GM06990 (cell line): Measurements from ENCODE around the gene MXD3.

ENCODE experiments used
- DNase-seq: peaks from one replicate; pipeline ENCODE4 v3.0.0-alpha.2; 2011; ENCODE audit not compliant: insufficient read length; ENCODE audit errors: extremely low read depth
- H3K27me3 ChIP-seq: replicated peaks from 2 replicates; pipeline ENCODE4 v1.6.0; 2011; ENCODE audit warnings: low read length; ENCODE audit not compliant: control insufficient read depth, insufficient read depth
- H3K36me3 ChIP-seq: 2 replicates; pipeline ENCODE4 v1.5.1; 2011; ENCODE audit warnings: low read length; ENCODE audit not compliant: control insufficient read depth, insufficient read depth
- H3K4me3 ChIP-seq: replicated peaks from 2 replicates; pipeline ENCODE4 v1.5.1; 2011; ENCODE audit warnings: low read depth, mild to moderate bottlenecking, control low read depth, low read length
- TF ChIP-seq, protein P1 (sequence below): IDR thresholded peaks from 2 replicates; pipeline ENCODE4 v1.5.1; 2011; ENCODE audit warnings: low read length, control low read depth, mild to moderate bottlenecking, inconsistent platforms; ENCODE audit not compliant: insufficient read depth, poor library complexity, severe bottlenecking

The MXD3 gene

DNA sequence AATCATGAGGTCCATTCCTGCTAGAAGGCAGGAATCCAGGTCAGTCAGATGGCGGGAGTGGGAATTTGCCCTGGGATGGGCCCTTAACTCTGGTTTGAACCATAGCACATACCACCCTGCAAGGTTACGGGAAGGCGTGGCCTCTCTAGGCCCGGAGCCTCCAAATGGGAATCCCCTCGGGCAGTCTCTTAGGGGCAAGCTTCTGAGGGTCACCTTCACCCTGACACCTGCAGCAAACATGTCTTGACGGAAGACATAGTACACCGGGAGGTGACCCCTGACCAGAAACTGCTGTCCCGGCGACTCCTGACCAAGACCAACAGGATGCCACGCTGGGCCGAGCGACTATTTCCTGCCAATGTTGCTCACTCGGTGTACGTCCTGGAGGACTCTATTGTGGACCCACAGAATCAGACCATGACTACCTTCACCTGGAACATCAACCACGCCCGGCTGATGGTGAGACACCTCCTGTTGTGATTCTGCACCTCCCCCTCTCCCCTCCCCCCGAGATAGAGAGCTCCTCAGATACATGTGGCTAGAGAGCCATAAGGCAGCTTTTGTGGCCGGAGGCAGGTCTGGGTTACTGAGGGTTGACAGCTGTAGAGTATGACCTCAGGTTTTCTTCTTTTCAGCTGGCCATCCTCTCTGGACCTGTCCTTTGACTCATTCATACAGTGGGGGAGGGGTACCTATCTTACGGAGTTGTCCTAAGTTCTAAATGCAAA lies 7.1 kb downstream of the MXD3 start:
- TF ChIP-seq, protein P1, sequence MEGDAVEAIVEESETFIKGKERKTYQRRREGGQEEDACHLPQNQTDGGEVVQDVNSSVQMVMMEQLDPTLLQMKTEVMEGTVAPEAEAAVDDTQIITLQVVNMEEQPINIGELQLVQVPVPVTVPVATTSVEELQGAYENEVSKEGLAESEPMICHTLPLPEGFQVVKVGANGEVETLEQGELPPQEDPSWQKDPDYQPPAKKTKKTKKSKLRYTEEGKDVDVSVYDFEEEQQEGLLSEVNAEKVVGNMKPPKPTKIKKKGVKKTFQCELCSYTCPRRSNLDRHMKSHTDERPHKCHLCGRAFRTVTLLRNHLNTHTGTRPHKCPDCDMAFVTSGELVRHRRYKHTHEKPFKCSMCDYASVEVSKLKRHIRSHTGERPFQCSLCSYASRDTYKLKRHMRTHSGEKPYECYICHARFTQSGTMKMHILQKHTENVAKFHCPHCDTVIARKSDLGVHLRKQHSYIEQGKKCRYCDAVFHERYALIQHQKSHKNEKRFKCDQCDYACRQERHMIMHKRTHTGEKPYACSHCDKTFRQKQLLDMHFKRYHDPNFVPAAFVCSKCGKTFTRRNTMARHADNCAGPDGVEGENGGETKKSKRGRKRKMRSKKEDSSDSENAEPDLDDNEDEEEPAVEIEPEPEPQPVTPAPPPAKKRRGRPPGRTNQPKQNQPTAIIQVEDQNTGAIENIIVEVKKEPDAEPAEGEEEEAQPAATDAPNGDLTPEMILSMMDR = no peak
- DNase-seq = no peak
- Histone ChIP-seq H3K27me3 (no peaks in the 10 kb centered on the region), H3K4me3 (peak overlapping the region; percentile 80), H3K36me3 (peaks cover 14% of the 10 kb centered on the region)

DNA sequence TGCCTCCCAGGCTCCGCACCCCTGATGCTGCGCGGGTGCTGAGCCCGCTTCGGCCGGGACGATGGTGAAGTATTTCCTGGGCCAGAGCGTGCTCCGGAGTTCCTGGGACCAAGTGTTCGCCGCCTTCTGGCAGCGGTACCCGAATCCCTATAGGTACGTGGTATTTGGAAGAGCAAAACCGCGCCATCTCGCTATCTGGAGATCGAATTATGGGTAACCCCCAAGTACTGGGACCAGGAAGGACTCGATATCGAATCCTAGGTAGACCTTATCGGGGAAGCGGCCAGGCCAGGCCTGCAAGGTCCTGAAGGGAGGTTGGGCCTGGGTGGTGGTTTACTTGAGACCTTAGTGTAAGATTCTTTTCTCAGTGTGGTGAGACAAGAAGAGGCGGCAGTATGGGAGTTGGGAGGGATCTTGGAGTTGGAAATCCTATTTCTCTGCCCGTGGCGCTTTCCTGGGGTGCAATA lies 7.7 kb downstream of the MXD3 start:
- Histone ChIP-seq H3K36me3 (peaks cover 12% of the 10 kb centered on the region), H3K27me3 (no peaks in the 10 kb centered on the region), H3K4me3 (peak overlapping the region; percentile 80)
- TF ChIP-seq, protein P1 = no peak
- DNase-seq = no peak

DNA sequence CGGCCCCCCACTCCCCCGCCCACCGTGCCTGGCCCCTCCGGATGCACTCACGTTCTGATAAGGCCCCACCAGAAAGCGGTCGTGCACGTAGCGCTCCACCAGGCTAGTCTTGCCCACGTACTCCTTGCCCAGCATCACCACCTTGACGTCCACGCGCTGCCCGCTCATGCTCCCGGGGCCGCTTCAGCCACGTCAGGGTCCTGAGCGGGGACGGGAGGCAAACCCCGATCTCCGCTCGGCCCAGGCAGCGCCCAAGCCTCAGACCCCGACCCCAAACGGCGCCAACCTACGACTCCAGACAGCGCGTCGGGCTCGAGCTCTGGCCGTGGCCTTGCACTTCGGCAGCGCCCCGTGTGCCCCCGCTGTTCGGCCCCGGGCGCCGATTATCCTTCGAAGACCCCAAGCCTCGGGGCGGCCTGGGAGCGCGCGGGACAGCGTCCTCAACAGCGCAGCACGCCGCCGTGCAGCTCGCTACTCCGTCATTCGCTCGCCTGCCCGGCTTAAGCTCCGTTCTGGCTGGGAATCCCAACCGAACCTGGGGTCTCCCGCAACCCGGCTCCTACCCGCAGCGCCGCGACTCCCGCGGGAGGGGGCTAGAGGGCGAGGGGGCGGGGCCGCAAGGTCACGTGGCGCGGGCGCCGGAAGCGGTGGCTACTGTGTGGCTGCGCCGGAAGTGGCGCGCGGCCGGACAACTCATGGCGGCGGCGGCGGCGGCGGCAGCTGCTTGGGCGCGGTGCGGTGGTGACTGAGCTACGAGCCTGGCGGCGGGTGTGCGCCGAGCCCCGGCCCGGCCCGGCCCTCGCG lies 8.4 kb downstream of the MXD3 start, which contains the start of the genes PRELID1 and RAB24:
Gene PRELID1, plus strand, starts transcription at position 679 of the 804 bp plus-strand sequence. CDS start 187 bp downstream, outside the sequence.
Gene RAB24, minus strand, starts transcription at position 599 of the 804 bp plus-strand sequence. Its CDS starts 431 bp downstream, at position 168.
- TF ChIP-seq, protein P1 = peak; percentile 43
- Histone ChIP-seq H3K27me3 (no peaks in the 10 kb centered on the region), H3K4me3 (peak within 1 kb of the TSS; percentile 80), H3K36me3 (peaks cover 12% of the 10 kb centered on the region)
- peak; percentile 88 for DNase-seq

DNA sequence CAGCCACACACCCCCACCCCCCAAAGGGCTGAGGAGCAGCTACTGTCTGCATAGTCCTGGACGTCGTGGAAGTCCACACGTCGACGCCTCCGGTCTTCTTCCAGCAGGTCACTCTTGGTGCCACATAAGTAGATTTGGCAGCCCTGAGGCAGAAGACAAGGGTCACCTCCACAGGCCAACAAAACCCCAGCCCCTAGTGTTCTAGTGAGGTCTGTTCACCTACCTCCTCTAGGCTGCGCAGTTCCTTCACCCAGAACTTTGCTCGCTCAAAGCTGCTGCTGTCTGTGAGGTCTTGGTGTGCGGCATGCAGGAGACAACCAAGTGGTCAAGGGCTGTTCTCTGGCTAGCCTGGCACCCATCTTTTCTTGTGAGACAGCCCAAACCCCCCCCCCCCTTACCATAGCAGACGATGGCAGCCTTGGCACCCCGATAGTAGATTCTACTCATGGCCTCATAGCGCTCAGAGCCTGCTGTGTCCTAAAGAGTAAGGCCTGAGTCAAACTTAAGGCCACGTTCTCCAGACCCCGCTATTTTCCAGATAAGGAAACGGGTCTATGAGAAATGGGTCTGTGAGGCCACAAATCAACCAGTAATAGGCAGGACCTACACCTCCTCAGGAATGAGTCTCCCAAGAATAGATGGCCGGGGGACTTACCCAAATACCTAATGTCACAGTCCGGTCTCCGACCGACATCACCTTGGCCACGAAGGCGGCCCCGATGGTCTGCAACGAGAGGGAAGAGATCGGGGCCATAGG lies 9.2 kb downstream of the MXD3 start:
- no peaks in the 10 kb centered on the region for H3K27me3 ChIP-seq
- H3K4me3 ChIP-seq = peak overlapping the region; percentile 80
- no peak for DNase-seq
- peaks cover 12% of the 10 kb centered on the region for H3K36me3 ChIP-seq
- TF ChIP-seq, protein P1 = peak; percentile 40

DNA sequence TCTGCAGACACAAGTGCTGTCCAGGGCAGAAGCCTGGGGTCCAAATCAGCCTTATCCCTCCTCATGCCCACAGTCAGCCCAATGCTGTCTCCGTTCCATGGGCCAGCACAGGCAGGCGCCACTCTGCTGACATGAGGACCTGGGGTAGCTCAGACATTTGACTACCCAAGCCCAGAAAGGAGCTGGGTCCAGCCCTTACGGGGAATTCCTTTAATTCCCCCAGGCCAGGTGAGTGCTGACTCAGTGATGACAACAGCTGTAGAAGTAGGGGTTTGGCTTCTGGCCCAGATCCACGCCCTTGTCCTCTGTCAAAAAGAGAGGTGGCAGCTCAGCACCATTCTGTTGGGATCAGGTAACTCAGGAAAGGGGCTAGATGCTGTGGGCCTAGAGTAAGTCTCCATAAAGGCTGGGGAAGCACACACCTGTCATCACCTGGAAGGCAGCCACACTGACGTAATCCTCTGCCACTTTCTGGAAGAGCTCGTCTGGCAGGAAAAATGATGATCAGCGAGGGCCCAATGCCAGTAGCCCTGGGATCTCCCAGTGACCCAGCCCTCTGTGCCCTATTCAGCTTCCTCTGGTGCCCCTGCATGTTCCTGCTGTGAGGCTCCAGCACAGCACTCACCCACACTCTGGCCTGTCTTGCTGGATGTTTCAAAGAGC lies 10.1 kb downstream of the MXD3 start:
- TF ChIP-seq, protein P1 = no peak
- H3K27me3 ChIP-seq = no peaks in the 10 kb centered on the region
- DNase-seq = no peak
- peak overlapping the region; percentile 80; the same call in 1 of the 2 replicates for H3K4me3 ChIP-seq
- H3K36me3 ChIP-seq = peaks cover 12% of the 10 kb centered on the region
